C4-2B (cell line): ENCODE data around the gene RNF130.

ENCODE experiments used
- CTCF ChIP-seq: fragments of 450-650 bp; conservative IDR thresholded peaks from 2 replicates; pipeline ENCODE4 v1.5.1; 2017; ENCODE audit warnings: mild to moderate bottlenecking
- ZFX ChIP-seq: fragments of 450-650 bp; IDR thresholded peaks from 2 replicates; pipeline ENCODE4 v1.6.1; 2017

GRCh38 chr5:180114304-180115003 lies 42.9 kb upstream of the RNF130 start:
- TF ChIP-seq CTCF (no peak), ZFX (no peak)
